GM12891 (cell line): Measurements from ENCODE around the gene NDUFA13.

Experiments used
- POLR2A ChIP-seq: IDR thresholded peaks from 2 replicates; pipeline ENCODE4 v1.6.1; 2011; ENCODE audit warnings: low read depth, low read length, control low read depth
- POLR2AphosphoS5 ChIP-seq: IDR thresholded peaks from 2 replicates; pipeline ENCODE4 v1.6.1; 2011; ENCODE audit warnings: low read depth, low read length, control low read depth

DNA sequence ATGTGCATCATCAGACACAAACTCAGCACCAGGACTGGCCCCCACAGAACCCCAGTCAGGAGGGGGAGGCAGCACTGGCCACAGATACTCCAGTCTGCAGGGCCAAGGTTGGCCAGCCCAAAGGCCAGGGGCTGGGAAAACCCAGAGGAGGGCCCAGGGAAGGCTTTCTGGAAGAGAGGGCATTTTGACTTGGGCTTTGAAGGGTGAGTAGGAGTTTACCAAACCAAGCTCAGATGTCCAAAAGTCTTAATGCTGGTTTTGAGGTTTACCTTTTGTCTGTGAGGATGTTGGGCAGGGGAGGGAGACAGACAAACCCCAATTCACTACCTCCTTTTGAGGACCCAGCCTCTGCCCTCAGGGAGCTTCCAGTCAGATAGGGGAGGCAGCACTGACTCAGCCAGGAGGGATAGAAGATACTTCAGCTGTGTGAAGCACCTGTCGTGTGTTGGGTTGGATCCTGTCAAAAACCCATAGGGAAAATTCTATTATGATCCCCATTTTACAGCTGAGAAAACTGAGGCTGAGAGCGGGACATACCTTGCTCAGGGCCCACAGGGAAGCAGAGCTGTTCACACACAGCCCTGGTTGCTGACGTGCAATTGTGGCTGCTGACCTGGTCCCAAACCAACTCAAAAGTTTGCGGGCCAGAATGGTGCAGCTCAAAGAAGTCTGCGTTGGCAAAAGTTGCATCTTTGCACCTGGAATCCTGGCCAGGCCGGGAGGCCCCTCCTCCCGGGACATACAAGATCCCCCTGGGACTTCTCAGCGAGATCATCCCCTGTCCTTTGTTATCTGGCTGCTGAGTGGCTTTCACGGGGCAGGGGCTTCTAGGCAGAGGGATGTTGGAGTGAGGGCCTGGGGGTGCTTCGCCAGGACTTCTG, 35.2 kb downstream of the NDUFA13 start:
- TF ChIP-seq POLR2AphosphoS5: no peak
- TF ChIP-seq POLR2A: no peak
